Uterus (tissue), 2 donors: ENCODE results near the gene CNPPD1.

Experiments
- POLR2A ChIP-seq, 2 donors: fragments of 450-650 bp; IDR thresholded peaks; one replicate each; pipeline ENCODE4 v1.6.1; 2016; ENCODE audit warnings: antibody characterized with exemption in 2 of 2, mild to moderate bottlenecking in 1 of 2, moderate library complexity in 1 of 2
- TF ChIP-seq, protein P1 (sequence below), 4 experiments: fragments of 200-600 bp in 2 of 4; fragments of 450-650 bp in 2 of 4; sonication (generic) in 2 of 4; IDR thresholded peaks; one replicate each; pipeline ENCODE4 v1.5.1; 2016 to 2019; ENCODE audit warnings: antibody characterized with exemption in 4 of 4, mild to moderate bottlenecking in 2 of 4, moderate library complexity in 1 of 4

DNA sequence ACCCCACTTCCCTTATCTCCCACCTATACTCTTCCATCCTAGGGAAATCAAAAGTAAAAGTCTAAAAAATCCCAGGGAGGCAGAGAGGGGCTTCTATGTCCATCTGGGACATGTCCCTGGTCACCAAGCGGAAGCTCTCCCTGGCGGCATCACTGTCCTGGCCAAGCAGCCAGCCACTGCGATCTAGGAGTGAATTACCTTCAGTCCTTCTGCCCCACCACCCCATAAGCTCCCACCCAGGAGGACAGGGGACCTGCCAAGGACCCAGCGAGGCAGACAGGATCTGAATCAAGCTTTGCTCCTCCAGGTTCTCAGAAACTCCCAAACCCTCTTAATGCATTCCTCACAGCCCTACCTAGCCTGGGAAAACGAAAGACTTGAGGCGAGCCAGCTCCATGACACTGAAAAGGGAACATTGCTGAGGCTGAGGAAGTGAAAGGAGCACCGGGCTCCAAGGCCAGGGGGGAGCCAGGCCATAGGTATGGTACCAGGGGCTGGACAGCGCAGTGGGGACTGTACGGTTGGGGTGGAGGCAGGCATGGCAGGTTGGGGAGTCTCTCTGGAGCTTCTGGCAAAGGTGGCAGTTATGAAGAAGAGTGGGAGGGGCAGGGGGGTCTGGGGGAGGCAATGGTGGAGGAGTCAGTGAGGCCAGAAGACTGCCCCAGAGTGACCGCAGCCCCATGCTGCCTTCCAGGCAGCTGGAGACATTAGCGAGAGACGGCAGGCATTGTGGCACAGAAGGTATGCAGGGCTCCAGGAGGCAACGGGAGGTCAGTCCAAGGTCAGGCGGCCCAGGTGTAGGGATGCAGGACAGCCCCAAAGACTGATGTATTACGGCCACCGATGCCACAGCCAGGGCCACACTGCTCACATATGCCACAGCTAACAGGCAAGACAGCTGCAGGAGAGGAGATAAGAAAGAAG is 4.2 kb downstream of the CNPPD1 start:
- TF ChIP-seq, protein P1, sequence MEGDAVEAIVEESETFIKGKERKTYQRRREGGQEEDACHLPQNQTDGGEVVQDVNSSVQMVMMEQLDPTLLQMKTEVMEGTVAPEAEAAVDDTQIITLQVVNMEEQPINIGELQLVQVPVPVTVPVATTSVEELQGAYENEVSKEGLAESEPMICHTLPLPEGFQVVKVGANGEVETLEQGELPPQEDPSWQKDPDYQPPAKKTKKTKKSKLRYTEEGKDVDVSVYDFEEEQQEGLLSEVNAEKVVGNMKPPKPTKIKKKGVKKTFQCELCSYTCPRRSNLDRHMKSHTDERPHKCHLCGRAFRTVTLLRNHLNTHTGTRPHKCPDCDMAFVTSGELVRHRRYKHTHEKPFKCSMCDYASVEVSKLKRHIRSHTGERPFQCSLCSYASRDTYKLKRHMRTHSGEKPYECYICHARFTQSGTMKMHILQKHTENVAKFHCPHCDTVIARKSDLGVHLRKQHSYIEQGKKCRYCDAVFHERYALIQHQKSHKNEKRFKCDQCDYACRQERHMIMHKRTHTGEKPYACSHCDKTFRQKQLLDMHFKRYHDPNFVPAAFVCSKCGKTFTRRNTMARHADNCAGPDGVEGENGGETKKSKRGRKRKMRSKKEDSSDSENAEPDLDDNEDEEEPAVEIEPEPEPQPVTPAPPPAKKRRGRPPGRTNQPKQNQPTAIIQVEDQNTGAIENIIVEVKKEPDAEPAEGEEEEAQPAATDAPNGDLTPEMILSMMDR (IDR thresholded peaks at IDR 0.05), result no peak
- TF ChIP-seq POLR2A (IDR thresholded peaks at IDR 0.05), result no peak
